NCI-H146 (cell line): Measurements from ENCODE around the gene RESF1.
"Not testable (repeated sequence)": the region's sequence is repeated elsewhere in the genome, so short reads cannot be mapped to it uniquely, and the experiment has no call there.

ENCODE experiments used
- DNase-seq: peaks from one replicate; lab custom pipeline; 2025; lab: John Stamatoyannopoulos, UW

Gene RESF1, protein sequence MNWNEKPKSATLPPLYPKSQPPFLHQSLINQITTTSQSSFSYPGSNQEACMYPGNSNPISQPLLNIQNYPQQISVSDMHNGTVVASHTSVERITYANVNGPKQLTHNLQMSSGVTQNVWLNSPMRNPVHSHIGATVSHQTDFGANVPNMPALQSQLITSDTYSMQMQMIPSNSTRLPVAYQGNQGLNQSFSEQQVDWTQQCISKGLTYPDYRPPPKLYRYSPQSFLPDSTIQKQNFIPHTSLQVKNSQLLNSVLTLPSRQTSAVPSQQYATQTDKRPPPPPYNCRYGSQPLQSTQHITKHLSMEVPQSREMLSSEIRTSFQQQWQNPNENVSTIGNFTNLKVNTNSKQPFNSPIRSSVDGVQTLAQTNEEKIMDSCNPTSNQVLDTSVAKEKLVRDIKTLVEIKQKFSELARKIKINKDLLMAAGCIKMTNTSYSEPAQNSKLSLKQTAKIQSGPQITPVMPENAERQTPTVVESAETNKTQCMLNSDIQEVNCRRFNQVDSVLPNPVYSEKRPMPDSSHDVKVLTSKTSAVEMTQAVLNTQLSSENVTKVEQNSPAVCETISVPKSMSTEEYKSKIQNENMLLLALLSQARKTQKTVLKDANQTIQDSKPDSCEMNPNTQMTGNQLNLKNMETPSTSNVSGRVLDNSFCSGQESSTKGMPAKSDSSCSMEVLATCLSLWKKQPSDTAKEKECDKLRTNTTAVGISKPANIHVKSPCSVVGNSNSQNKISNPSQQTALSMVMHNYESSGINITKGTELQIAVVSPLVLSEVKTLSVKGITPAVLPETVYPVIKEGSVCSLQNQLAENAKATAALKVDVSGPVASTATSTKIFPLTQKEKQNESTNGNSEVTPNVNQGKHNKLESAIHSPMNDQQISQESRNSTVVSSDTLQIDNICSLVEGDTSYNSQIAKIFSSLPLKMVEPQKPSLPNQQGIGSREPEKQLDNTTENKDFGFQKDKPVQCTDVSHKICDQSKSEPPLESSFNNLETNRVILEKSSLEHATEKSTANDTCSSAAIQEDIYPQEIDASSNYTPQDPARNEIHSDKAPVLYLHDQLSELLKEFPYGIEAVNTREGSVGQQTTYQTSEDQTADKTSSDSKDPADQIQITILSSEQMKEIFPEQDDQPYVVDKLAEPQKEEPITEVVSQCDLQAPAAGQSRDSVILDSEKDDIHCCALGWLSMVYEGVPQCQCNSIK (N-terminal part only)

DNA sequence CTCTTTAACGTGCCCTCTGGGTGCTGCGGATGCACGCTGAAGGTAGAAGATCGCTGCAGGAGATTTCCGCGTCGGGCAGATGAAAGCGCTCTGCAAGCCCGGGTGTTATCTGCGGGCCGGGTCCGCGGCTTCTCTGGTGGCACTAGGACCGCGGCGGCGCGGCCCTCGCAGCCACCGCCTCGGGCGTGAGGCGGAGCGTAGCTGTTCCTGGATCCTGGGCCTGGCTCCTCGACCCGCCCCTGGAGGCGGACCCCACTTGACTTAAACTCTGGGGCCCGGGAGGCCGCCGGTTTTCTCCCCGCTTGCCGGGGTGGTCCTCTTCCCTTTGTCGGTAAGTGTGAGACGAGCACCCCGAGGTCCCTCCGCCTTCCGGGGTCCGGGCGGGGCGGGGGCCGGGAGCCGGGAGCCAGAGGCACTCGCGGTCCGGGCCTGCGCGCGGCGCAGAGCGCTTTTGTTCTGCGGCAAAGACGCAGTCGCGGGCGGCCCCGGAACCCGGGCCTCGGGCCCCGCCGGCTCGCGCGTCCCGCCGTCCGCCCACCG lies at the start of gene RESF1:
Gene RESF1, plus strand, starts transcription at position 255 of the 540 bp plus-strand sequence. CDS start 21,541 bp downstream, outside the sequence.
- DNase-seq, result peak; percentile 95

DNA sequence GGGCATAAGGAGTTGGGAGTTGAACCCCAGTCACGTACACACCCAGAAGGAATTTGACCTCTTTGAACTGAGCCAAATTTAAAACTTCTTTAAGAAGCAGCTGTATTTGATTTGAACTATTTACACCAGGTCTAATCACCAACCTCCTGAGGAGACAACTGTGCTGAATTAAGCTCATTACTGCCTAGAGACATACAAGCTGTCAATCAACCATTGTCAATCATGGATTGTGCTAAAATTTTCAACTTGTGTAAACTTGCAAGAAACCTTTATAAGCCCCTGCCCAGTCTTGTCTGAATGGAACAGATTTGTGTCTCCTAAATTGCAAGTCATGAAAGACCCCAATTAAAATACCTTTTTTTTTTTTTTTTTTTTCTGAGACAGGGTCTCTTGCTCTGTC lies 44.3 kb upstream of the RESF1 start:
- DNase-seq, result no peak

DNA sequence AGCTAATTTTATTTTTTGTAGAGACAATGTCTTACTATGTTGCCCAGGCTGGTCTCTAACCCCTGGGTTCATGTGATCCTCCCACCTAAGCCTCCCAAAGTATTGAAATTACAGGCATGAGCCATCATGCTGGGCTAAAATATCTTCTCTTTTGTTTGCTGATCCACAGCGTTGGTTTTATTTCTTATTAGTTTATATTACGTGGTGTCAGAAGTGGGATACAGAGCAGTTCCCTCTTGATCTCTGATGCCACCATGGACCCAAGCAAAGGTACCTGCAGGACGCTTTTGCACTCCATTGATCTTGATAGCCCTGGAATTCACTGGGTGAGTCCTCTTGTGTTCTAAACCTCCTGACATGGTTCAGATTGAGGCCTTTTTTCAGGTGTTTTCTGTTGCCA lies 43.8 kb upstream of the RESF1 start:
- no peak for DNase-seq

DNA sequence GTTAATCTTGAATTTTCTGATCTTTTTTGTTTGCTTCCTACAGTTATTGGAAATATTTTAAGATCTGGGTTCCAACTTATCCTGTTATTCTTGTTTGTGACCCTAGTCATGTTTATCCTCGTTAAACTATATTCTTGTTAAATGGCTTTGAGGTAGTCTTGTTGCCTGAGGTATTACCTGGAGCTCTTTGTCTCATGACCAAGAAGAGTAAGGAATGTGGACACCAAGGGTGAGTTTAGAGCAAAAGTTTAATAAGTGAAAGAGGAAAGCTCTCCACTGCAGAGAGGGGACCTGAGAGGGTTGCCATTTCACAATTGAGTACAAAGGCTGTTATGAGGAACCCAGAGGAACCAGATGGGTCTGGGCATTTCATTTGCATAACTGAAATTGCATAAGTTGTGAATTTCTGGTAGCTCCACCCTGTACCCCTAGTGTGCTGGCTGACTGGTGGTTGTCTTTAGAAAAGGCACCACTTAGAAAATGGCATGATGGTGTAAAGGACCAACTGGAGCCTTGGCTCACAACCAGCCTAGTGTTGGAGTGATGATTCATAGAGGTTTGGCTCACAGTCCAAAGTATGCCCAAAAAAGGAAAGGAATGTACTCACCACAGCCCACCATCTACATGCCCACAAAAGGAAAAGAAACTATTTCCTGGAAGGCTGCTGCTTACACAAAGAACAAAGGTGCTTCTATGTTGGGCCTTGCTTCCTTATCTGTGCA lies 36.7 kb upstream of the RESF1 start:
- DNase-seq, result no peak

DNA sequence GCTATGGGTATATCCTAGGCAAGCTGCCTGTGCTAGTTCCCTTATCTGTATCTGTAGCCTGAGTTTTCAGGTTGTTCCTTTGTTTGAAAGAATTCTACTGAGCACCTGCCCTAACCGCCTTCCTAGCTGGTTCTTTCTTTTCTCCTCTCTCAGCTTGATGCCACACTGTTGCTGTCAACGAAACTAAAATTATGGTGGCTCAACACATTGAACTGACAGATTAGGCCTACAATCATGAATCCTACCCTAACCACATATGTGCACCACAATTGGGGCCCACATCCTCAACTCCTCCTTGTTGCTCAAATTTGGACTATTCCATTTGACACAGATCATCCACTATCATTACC lies 36.2 kb upstream of the RESF1 start:
- no peak for DNase-seq

DNA sequence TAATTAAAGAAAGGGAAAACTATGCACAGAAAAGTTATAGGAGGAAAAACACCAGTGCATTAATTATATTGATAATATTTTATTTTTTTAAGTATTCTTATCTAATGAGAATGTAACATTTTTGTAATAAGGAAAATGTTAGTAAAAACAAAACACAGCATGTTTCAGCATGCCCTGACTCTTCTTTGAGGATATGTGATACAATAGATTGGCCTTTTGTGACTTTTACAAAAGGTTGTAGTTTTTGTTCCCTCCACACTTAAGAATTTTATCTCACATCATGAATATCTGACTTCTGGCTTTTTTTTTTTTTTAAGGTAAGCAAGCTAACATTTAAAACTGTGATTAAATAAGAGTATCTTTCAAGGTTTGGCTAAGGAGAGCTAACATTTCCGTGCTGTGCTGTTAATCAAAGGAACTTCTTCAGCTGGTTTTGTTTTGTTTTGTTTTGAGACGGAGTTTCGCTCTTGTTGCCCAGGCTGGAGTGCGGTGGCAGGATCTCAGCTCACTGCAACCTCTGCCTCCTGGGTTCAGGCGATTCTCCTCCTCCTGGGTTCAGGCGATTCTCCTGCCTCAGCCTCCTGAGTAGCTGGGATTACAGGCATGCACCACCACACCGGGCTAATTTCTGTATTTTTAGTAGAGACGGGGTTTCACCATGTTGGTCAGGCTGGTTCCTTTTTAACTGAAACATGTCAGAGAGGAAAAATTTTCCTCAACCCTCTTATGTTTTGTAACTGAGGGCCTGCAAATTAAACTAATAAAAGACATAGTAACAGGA lies 30.8 kb upstream of the RESF1 start:
- no peak for DNase-seq

DNA sequence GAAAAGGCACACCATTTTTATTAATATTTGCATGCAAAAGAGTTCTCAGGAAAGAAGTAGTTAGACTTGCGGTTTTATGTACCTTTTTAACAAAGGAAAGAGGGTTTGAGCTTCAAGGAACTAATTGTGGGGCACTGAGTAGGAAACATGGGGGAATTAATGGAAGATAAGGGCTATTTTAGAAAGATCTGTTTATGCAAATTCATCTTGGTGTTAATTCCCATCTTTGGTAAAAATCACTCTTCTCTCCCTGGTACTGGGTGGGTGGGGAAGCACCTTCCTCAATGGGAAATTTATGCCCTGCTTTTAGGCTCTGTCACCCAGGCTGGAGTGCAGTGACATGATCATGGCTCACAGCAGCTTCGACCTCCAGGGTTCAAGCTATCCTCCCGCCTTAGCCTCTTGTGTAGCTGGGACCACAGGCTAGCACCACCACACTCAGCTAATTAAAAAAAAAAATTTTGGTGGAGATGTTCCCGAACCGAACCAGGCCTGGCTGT lies 30.1 kb upstream of the RESF1 start:
- DNase-seq, result no peak

DNA sequence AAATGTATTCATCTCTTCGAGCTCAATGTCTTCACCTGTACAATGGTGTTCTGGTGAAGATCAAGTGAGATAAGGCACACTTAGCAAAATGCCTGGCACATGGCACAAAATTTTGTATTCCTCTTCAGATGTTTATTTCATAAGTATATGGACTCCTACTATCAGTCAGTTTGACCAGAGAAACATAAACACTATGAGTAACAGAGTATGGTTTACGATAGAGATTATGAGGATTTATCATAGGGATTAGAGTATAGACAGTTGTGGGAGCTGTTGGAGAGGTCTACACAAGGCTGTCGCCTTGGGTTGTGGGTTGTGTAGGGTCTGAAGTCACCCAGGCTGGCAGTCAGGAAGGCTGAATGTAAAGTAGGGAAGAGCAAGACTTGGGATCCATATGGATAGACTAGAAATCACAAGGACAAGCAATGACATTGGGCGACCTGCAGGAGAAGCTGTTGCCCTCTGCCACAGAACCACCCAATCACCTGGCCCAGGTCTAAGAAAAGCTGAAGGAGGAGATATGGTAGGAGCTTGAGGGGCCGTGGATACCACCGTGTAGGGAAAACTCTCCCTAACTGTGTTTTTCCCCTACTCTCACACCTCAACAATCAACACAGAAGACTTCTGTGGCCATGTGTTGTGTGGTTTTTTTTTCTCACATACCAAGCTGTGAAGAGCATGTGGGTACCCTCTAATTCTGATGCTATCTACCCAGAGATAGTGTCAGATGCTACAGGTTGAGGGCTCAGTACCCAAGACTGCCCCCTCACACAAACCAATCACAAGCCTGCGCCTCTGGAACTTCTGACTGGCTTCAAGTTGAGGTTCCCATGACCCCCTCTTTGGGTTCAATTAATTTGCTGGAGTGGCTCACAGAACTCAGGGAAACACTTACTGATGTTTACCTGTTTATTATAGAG lies 27.2 kb upstream of the RESF1 start:
- DNase-seq, result no peak

DNA sequence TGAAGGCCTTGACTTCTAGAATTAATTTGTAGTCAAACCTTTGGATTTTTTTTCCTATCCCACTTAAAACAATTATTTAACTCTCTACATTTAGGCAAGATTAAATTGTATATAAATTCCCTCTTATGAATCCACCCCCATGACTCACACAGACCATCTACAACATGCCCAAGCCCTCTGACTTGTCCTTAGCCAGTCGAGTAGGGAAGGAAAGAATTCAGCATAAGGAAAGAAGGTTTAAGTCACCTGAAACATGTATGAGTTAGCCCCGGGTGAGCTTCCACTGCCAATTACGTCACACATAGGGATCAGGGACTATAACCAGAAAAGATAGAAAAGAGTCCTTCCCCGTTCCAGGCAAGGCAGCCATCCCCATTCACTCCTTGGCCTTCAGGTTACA lies 14.9 kb upstream of the RESF1 start:
- no peak for DNase-seq

DNA sequence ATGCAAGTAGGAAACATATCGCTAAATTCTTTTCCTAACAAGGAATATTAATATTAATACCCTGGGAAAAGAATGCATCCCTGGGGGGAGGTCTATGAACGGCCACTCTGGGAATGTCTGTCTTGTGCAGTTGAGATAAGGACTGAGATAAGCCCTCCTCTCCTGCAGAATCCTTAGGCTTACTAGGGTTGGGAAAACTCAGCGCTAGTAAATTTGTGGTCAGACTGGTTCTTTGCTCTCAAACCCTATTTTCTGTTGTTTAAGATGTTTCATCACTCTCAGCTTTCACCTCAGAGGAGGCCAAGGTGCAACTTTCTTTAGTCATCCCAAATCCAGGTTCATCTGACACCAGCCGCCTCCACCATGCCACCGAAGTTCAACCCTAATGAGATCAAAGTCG lies 11.2 kb upstream of the RESF1 start:
- DNase-seq, result no peak

DNA sequence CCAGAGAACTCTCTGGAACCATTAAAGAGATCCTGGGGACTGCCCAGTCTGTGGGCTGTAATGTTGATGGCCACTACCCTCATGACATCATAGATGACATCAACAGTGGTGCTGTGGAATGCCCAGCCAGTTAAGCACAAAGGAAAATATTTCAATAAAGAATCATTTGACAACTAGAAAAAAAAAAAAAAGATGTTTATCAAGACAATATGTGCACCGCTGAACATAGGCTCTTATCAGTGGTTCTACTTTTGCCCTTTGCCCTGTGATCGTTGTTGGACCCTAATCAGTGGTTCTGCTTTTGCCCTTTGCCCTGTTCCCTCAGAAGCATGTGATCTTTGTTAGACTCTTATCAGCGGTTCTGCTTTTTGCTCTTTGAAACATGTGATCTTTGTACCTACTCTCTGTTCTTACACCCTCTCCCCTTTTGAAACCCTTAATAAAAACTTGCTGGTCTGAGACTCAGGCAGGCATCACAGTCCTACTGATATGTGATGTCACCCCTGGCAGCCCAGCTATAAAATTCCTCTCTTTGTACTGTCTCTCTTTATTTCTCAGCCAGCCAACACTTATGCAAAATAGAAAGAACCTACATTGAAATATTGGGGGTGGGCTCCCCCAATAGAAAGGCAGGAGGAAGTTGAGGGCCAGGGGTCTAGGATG lies 10.4 kb upstream of the RESF1 start:
- DNase-seq, result not testable (repeated sequence)

DNA sequence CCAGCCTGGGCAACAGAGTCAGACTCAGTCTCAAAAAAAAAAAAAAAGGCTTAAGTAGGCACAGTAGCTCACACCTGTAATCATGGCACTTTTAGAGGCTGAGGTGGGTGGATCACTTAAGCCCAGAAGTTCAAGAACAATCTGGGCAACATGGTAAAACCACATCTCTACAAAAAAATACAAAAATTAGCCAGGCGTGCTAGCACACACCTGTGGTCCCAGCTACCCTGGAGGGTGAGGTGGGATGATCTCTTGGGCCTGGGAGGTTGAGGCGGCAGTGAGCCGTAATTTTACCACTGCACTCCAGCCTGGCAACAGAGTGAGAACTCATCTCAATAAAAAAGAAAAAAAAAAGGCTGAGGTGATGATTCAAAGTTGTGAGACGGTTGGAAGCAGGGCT lies 9.1 kb upstream of the RESF1 start:
- no peak for DNase-seq

DNA sequence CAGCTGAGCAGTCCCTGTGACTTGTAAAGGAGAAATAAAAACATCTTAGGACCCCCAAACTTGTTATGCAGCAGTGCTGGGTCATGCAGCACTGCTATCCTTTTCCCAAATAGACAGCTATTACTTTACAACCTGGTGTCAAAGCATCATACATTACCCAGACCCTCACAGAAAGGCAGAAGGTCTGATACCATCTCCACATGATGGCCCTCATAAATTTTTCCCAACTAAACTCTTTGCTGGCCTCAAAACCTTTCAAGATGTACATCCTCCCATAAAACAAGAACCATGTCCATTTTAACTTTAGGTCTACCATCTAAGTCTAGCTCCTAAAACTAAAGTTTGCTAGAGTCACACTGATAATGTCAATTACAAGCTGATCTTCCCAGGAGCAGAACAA lies 8.7 kb upstream of the RESF1 start:
- DNase-seq, result no peak

DNA sequence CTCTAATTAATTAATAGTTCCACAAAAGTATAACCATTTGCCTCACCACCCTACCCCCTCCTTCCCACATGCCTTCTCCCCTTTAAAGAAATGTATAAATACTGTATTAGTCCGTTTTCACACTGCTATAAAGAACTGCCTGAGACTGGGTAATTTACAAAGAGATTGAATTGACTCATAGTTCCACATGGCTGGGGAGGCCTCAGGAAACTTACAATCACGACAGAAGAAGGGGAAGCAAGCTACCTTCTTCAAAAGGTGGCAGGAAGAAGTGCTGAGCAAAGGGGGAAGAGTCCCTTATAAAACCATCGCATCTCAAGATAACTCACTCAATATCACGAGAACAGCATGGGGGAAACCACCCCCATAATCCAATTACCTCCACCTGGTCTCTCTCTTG lies 8.2 kb upstream of the RESF1 start:
- no peak for DNase-seq

DNA sequence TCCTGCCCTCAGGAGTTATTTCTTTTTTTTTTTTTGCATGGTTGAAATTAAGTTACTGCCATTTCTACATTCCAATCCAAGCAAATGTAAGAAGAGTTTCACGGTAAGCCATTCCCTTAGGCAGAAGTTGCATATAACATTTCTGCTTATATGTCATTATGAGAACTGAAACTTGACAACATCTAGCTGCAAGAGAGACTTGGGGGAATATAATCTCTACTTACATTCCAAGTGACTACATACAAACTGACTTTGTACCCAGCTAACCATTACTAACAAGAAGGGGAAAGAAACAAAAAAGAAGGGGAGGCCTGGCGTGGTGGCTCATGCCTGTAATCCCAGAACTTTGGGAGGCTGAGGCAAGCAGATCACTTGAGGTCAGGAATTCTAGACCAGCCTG lies 7.3 kb upstream of the RESF1 start:
- no peak for DNase-seq

DNA sequence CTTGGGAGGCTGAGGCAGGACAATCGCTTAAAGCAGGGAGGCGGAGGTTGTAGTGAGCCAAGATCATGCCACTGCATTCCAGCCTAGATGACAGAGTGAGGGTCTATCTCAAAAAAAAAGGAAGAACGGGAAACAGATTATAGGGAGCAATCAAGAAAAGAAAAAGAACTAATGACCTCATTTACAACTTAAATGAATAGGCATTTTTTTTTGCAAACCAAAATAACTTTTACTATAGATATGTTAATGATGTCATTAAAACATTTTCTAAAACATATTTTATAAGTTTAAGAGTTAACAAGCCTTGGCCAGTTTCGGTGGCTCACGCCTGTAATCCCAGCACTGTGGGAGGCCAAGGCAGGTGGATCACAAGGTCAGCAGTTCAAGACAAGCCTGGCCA lies 6.8 kb upstream of the RESF1 start:
- DNase-seq, result no peak

DNA sequence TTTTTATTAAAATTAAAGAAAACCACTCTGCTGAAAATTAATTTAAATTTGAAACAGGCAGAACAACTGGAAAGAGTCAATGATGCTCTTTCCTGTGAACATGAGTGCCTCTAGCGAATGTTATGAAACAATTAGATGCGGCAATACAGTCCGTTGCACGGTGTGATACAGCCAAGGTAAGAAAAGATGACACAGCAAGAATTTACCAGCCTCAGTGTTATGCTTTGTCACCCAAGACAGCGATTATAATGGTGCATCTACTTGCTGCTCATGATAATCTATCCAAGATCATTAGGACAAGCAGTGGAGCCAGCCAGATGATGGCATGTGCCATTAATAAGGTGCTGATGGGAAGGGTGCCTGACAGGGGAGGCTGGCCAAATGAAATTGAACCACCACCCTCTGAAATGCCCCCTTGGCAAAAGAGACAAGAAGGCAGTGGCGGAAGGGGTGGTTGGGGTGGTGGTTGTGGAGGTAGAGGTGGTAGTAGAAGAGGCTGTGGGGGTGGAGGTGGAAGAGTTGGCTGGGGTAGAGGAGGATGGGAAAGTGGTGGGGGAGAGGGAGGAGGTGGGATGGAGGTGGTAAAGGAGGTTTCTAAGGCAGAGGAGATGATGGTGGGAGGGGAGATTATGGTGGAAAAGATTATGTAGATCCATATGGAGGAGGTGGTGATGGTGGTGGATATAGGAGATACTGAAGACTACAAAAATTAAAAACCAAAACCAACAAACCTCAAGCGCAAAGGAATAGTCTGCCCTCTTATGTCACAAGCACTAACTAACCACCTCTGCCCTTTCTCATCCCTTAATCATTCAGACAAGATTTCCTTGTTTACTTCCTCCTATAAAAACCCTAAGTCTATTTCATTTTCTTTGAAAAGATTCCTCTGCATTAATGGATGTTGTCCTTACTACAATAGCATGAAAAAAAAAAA lies 4.0 kb upstream of the RESF1 start:
- no peak for DNase-seq
